NCI-H2196 (cell line): ENCODE measurements around the gene CLPSL1.

Experiments used
- DNase-seq: peaks from one replicate; lab custom pipeline; 2025; ENCODE audit not compliant: unreplicated experiment; lab: John Stamatoyannopoulos, UW

Gene CLPSL1

GRCh38 chr6:35757456-35758123 is 23.2 kb upstream of the CLPSL1 start:
- DNase-seq: no peak

GRCh38 chr6:35759426-35759825 is 21.4 kb upstream of the CLPSL1 start:
- no peak for DNase-seq

GRCh38 chr6:35765739-35766138 is 15.1 kb upstream of the CLPSL1 start:
- DNase-seq: no peak

DNA sequence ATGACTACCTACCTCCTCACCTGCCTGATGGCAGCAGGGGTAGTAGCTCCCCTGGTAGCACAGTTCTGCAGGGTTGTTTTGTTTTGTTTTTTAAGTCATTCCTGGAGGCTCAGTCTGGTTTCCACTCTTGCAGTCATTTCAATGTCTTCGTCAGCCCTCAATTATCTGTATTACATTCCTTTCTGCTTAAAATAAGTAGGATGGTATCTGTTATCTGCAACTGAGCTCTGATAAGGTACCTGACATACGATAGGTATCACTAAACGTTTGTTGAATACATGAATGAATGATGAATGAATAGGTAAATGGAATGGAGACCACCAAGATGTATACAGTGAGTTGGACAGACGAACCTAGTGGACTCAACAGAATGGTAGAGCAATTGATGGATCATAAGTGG is 11.6 kb upstream of the CLPSL1 start:
- no peak for DNase-seq

- no peak for DNase-seq
Measured at GRCh38 chr6:35771343-35771627, 9.5 kb upstream of the CLPSL1 start.

DNA sequence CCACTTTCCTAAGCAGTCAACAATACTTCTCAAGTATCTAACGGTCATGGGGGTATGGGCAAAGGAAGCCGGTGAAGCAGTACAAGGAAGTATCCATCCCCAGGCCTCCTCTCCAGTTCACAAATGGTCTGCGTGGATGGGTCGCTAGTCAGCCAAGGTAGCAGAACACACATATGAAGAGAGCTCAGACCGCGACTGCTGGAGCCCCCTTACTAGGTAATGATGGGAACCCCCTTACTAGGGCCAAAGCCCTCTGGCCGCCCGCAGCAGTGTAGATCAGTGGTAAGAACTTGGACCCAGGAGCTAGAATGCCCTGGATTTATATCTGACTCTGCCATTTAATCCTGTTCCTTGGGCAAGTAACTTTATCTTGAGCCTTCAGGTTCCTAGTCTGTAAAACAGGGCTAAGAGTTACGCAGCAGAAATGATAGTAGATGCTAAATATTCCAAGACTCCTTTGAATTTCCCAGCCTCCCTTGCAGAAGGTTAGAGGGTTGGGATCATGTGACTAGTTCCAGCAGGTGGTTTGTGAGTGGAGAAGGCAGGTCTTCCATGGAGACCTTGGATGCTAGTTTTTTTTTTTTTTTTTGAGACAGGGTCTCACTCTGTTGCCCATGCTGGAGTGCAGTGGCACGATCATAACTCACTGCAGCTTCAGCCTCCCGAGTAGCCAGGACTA is 6.6 kb upstream of the CLPSL1 start:
- no peak for DNase-seq

DNA sequence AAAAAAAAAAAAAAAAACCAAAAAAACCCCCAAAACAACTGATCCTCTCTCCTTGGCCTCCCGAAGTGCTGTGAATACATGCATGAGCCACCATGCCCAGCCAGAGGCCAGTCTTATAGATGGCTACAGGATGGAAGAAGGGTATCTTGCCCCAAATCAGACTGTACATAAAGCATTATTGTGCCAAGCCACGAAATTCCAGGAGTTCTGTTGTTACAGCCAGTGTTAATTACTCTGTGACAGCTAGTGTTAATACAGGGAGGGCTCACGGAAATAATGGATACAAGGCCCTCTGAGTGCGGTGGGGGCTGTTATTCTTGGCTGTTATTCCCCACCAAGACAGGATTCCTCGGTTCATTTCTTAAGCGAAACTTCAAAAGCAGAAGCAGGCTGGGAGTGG is 5.8 kb upstream of the CLPSL1 start:
- DNase-seq: no peak

- DNase-seq: no peak
Measured at GRCh38 chr6:35776364-35777215, 4.2 kb upstream of the CLPSL1 start, which contains the start of gene CLPSL2. Gene CLPSL2 (plus strand): TSS chr6:35776598. CDS start chr6:35776619, 21 bp downstream.

DNA sequence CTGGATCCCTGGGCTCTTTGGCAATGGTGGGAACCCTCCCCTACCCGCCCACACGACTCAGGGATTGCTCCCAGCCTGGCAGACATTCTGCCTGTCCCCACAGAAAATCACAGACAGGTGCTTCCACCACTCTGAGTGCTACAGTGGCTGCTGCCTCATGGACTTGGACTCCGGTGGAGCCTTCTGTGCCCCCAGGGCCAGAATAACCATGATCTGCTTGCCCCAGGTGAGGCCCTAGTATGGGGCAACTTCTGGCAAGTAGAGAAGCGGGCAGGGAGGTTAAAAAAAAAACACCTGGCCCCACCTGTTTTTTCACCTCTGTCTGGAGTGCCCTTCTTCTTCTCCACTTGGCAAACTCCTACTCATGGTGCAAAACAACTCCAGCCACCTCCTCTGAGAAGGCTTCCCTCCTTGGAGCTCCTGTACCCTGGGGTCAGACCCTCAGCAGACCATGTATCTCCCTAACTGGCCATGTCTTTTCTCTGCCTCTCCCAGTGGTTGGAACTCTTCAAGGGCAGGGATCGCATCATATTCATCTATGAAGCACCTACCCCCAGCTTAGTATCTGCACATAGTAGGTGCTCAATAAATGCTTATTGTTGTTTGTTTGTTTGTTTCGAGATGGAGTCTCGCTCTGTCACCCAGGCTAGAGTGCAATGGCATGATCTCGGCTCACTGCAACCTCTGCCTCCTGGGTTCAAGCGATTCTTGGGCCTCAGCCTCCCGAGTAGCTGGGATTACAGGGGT is 3.3 kb upstream of the CLPSL1 start:
- DNase-seq: no peak

GRCh38 chr6:35778437-35778836 is 2.4 kb upstream of the CLPSL1 start:
- DNase-seq: no peak

GRCh38 chr6:35781290-35781689 is 471 bp downstream of the CLPSL1 start:
- DNase-seq: no peak

DNA sequence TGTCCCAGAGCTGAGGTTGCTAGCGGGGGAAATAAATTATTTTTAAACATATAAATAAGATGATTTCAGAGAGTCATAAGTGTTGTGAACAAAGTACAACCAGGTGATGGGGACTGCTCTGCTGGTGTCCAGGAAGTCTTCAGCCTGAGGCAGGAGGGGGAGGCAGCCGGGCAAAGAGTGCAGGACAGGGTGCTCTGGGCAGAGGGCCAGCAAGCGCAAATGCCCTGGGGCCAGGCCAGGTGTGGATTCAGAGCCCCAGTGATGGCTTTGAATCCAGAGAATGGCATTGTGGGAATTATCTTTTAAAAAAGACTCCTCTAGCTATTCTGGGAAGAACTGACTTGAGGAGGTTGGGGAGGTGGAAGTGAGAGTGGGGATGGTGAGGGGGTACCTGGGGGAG is 1.6 kb downstream of the CLPSL1 start:
- DNase-seq: peak; percentile 27

DNA sequence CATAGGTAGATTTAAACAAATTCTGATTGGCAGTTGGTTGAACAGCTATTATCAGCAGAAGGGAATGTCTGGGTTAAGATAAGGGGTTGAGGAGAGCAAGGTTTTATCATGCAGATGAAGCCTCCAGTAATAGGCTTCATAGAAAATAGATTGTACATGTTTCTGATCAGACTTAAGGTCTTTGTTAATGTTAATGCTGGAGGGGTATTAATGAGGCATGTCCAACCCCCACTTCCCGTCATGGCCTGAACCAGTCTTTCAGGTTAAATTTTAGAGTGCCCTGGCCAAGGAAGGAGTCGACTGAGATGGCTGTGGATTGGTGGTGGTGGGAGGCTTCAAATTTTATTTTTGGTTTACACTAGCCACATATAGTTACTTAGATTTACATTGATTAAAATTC is 3.4 kb downstream of the CLPSL1 start:
- DNase-seq: no peak

GRCh38 chr6:35786272-35786671 is 5.5 kb downstream of the CLPSL1 start:
- no peak for DNase-seq

- DNase-seq: no peak
Measured at GRCh38 chr6:35786810-35787209, 6.0 kb downstream of the CLPSL1 start.

GRCh38 chr6:35787266-35788218 is 6.7 kb downstream of the CLPSL1 start:
- no peak for DNase-seq

GRCh38 chr6:35788423-35788982 is 7.7 kb downstream of the CLPSL1 start:
- DNase-seq: no peak

DNA sequence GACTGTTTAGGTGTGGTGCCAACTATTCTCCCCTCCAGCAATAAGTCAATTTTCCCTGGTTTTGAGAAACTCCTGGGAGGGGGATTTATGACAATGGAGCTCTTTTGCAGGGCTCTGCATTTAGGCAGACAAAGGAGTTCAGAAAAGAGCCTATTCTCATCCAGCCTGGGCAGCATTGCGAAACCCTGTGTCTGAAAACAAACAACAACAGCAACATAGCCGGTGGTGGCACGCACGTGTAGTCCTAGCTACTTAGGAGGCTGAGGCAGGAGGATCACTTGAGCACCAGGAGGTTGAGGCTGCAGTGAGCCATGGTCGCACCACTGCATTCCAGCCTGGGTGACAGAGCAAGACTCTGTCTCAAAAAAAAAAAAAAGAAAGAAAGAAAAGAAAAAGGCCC is 9.9 kb downstream of the CLPSL1 start:
- no peak for DNase-seq

- DNase-seq: no peak
Measured at GRCh38 chr6:35794536-35795452, 14.0 kb downstream of the CLPSL1 start.
